ENCODE measurements around the gene LRCH4. TPM values are rescaled to one million over a fixed set of nuclear protein-coding genes. Genes with fewer than 3 reads are reported as not detected.

The LRCH4 gene
- total RNA-seq, 3 donors from 2014 or later (not counting 1 experiment from before 2014, with no cell fraction given) = 282 to 296 (median 289) TPM

- Mint-ChIP-seq H3K9me3 (no peaks in the 10 kb centered on the region), H3K36me3 (no peaks in the 10 kb centered on the region), H3K27ac (peak overlapping the region in 1 of 2 donors; percentile 99), H3K27me3 (ENCODE audit: low read depth in 2 of 2) (no peaks in the 10 kb centered on the region), H3K4me1 (peaks cover 25 to 37% of the 10 kb centered on the region in 2 donors), H3K4me3 (peak overlapping the region; percentile 99)
- ATAC-seq (no peak), DNase-seq (no peak)
- H3K27me3 ChIP-seq (ENCODE audit: control insufficient read depth, insufficient read depth, low read length) = no peaks in the 10 kb centered on the region
- intact Hi-C loops (cut with micrococcal nuclease) = no loop called here
- no peak for TF ChIP-seq CTCF (IDR thresholded peaks at IDR 0.05)
- H3K4me1 ChIP-seq (ENCODE audit: control insufficient read depth, insufficient read depth, low read length) = peaks cover 34% of the 10 kb centered on the region
- no peak overlapping the region for H3K27ac ChIP-seq (ENCODE audit: low read length)
- H3K9me3 ChIP-seq (ENCODE audit: control insufficient read depth, insufficient read depth, low read length) = no peaks in the 10 kb centered on the region
- WGBS (ENCODE audit: insufficient coverage) = 90% methylated on average over 5 of the region's 5 CpGs
- no peak overlapping the region for H3K4me3 ChIP-seq (ENCODE audit: low read length)
- peaks cover 3% of the 10 kb centered on the region for H3K36me3 ChIP-seq (ENCODE audit: control insufficient read depth, insufficient read depth, low read length)
These were observed 24.0 kb upstream of the LRCH4 start for GRCh38 chr7:100609958-100610357.

- H3K4me1 Mint-ChIP-seq = peaks cover 22 to 30% of the 10 kb centered on the region in 2 donors
- Histone ChIP-seq H3K4me3 (ENCODE audit: low read length) (no peak overlapping the region), H3K36me3 (ENCODE audit: control insufficient read depth, insufficient read depth, low read length) (no peaks in the 10 kb centered on the region), H3K27ac (ENCODE audit: low read length) (no peak overlapping the region), H3K4me1 (ENCODE audit: control insufficient read depth, insufficient read depth, low read length) (peaks cover 34% of the 10 kb centered on the region), H3K27me3 (ENCODE audit: control insufficient read depth, insufficient read depth, low read length) (no peaks in the 10 kb centered on the region), H3K9me3 (ENCODE audit: control insufficient read depth, insufficient read depth, low read length) (no peaks in the 10 kb centered on the region)
- H3K27ac Mint-ChIP-seq = peak overlapping the region in 1 of 2 donors; percentile 44
- intact Hi-C loops (cut with micrococcal nuclease) = no loop called here
- ATAC-seq = no peak
- 88% methylated on average over 6 of the region's 8 CpGs for WGBS (ENCODE audit: insufficient coverage)
- TF ChIP-seq CTCF (IDR thresholded peaks at IDR 0.05) = no peak
- no peak overlapping the region for H3K4me3 Mint-ChIP-seq
- H3K9me3 Mint-ChIP-seq = no peaks in the 10 kb centered on the region
- DNase-seq = no peak
- H3K27me3 Mint-ChIP-seq (ENCODE audit: low read depth in 2 of 2) = no peaks in the 10 kb centered on the region
- H3K36me3 Mint-ChIP-seq = no peaks in the 10 kb centered on the region
These were observed 21.2 kb upstream of the LRCH4 start for GRCh38 chr7:100607111-100607510.

- no peaks in the 10 kb centered on the region for H3K9me3 ChIP-seq (ENCODE audit: control insufficient read depth, insufficient read depth, low read length)
- no peak for TF ChIP-seq CTCF (IDR thresholded peaks at IDR 0.05)
- peaks cover 16 to 23% of the 10 kb centered on the region in 2 donors for H3K4me1 Mint-ChIP-seq
- DNase-seq = no peak
- no peak overlapping the region for H3K4me3 Mint-ChIP-seq
- no peaks in the 10 kb centered on the region for H3K36me3 Mint-ChIP-seq
- ATAC-seq = no peak
- H3K9me3 Mint-ChIP-seq = no peaks in the 10 kb centered on the region
- 95% methylated on average over 12 of the region's 12 CpGs for WGBS (ENCODE audit: insufficient coverage)
- no peaks in the 10 kb centered on the region for H3K27me3 Mint-ChIP-seq (ENCODE audit: low read depth in 2 of 2)
- no peak overlapping the region for H3K27ac ChIP-seq (ENCODE audit: low read length)
- peaks cover 30% of the 10 kb centered on the region for H3K4me1 ChIP-seq (ENCODE audit: control insufficient read depth, insufficient read depth, low read length)
- no peak overlapping the region for H3K27ac Mint-ChIP-seq
- no peaks in the 10 kb centered on the region for H3K27me3 ChIP-seq (ENCODE audit: control insufficient read depth, insufficient read depth, low read length)
- H3K4me3 ChIP-seq (ENCODE audit: low read length) = no peak overlapping the region
- intact Hi-C loops (cut with micrococcal nuclease) = no loop called here
- no peaks in the 10 kb centered on the region for H3K36me3 ChIP-seq (ENCODE audit: control insufficient read depth, insufficient read depth, low read length)
These were observed 20.4 kb upstream of the LRCH4 start for GRCh38 chr7:100606313-100606712.
